Hematopoietic multipotent progenitor cell treated with erythropoietin and hydrocortisone succinate and interleukin-3 and kit ligand, for 8 days (in vitro differentiated cells): Measurements from ENCODE around the gene GART.

Source experiments
- DNase-seq: peaks from one replicate; pipeline ENCODE4 v3.0.0-alpha.2; 2015

Gene GART

DNA sequence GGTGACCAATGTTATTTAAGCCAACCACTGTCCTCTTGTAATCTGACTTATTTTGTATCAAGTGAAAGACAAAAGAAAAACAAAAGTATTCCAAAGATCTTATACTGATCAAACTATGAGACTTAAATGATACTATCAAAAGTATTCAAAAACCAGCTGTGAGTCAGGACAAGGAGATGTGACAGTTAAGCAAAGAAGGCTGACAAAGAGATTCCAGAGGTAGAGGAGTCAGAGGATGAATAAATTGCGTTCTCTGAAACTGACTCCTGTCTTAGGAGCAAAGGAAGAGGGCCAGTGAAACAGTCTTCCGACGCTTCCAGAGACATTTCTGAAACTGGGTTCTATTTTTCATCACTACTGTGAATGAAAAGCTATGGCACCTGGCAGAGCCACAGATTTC lies 83.1 kb downstream of the GART start:
- DNase-seq, result no peak

DNA sequence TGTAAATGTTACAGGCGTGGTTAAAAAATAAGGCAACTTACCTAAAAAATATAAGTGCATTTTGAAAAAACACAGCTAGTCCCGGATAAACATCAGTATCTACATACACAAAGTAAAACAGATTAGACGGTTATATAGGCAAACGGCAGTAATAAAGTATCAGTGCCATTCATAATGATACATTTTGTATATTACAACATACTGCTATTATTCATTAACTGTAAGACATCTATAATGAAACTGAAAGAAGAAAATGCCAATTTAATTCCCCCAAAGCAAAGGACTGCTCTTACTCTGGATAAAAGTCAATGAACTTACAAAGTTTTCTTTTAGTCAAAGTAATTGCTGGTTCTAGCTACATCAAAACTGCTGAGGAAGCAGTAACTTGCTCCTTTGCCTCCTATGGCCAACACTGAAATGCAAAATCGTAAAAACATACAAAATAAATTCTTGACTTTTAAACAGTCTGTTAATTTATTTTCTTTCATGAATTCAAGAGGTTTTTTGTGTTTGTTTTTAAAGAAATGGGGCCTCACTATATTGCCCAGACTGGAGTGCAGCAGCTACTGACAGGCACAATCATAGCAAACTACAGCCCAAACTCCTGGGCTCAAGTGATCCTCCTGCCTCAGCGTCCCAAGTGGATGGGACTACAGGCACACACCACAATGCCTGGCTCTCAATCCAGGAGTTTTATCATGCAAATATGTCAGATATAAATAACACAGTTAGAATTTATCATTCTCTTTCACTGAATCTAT lies 86.1 kb downstream of the GART start:
- DNase-seq, result no peak
